Measurements from ENCODE around the gene AURKAIP1.

GRCh38 chr1:1342061-1342562 is 32.9 kb downstream of the AURKAIP1 start:
- TF ChIP-seq CTCF (IDR thresholded peaks at IDR 0.05) (no peak), POLR2A (IDR thresholded peaks at IDR 0.05) (no peak)

Data from esophagus squamous epithelium (tissue), 4 donors.